ENCODE results near the gene TUBGCP2. TPM values are rescaled to one million over a fixed set of nuclear protein-coding genes. Genes with fewer than 3 reads are reported as not detected.
"Not testable (repeated sequence)": the region's sequence is repeated elsewhere in the genome, so short reads cannot be mapped to it uniquely, and the experiment has no call there.

The TUBGCP2 gene
- total and polyA plus RNA-seq, 2 donors = 27.8 to 35.6 TPM

- DNase-seq (ENCODE audit: extremely low spot score) = no peak
- WGBS = 88% methylated on average over 29 of the region's 29 CpGs
- H3K36me3 ChIP-seq (ENCODE audit: insufficient read depth) = peaks cover 1% of the 10 kb centered on the region
Observed at GRCh38 chr10:133272301-133272963, 36.2 kb downstream of the TUBGCP2 start.

GRCh38 chr10:133271521-133272300 lies 37.0 kb downstream of the TUBGCP2 start:
- Histone ChIP-seq H3K4me1 (ENCODE audit: insufficient read depth) (no peaks in the 10 kb centered on the region), H3K27ac (ENCODE audit: low read depth) (no peak overlapping the region), H3K36me3 (ENCODE audit: insufficient read depth) (peaks cover 1% of the 10 kb centered on the region), H3K4me3 (ENCODE audit: low read depth, low read length) (no peak overlapping the region)
- DNase-seq (ENCODE audit: extremely low spot score) = no peak
- 85% methylated on average over 35 of the region's 35 CpGs for WGBS

More at GRCh38 chr10:133272301-133272963, 36.2 kb downstream of the TUBGCP2 start:
- Histone ChIP-seq H3K27ac (ENCODE audit: low read depth) (no peak overlapping the region), H3K4me1 (ENCODE audit: insufficient read depth) (no peaks in the 10 kb centered on the region), H3K4me3 (ENCODE audit: low read depth, low read length) (no peak overlapping the region)

- Histone ChIP-seq H3K4me3 (ENCODE audit: low read depth, low read length) (no peak overlapping the region), H3K36me3 (ENCODE audit: insufficient read depth) (peaks cover 1% of the 10 kb centered on the region), H3K27ac (ENCODE audit: low read depth) (no peak overlapping the region), H3K4me1 (ENCODE audit: insufficient read depth) (no peaks in the 10 kb centered on the region)
- WGBS = 92% methylated on average over 19 of the region's 19 CpGs
- DNase-seq (ENCODE audit: extremely low spot score) = no peak
Observed at GRCh38 chr10:133270773-133271297, 37.8 kb downstream of the TUBGCP2 start.

- WGBS = 92% methylated on average over 20 of the region's 20 CpGs
- no peaks in the 10 kb centered on the region for H3K4me1 ChIP-seq (ENCODE audit: insufficient read depth)
- H3K36me3 ChIP-seq (ENCODE audit: insufficient read depth) = peaks cover 1% of the 10 kb centered on the region
- no peak overlapping the region for H3K4me3 ChIP-seq (ENCODE audit: low read depth, low read length)
- DNase-seq (ENCODE audit: extremely low spot score) = no peak
- H3K27ac ChIP-seq (ENCODE audit: low read depth) = no peak overlapping the region
Observed at GRCh38 chr10:133270204-133270603, 38.5 kb downstream of the TUBGCP2 start.

GRCh38 chr10:133269367-133269766 lies 39.3 kb downstream of the TUBGCP2 start:
- Histone ChIP-seq H3K4me1 (ENCODE audit: insufficient read depth) (no peaks in the 10 kb centered on the region), H3K4me3 (ENCODE audit: low read depth, low read length) (no peak overlapping the region), H3K27ac (ENCODE audit: low read depth) (no peak overlapping the region), H3K36me3 (ENCODE audit: insufficient read depth) (peaks cover 1% of the 10 kb centered on the region)
- DNase-seq (ENCODE audit: extremely low spot score) = no peak
- WGBS = 89% methylated on average over 26 of the region's 26 CpGs

GRCh38 chr10:133268532-133268931 lies 40.1 kb downstream of the TUBGCP2 start:
- no peaks in the 10 kb centered on the region for H3K4me1 ChIP-seq (ENCODE audit: insufficient read depth)
- 92% methylated on average over 22 of the region's 22 CpGs for WGBS
- no peak overlapping the region for H3K27ac ChIP-seq (ENCODE audit: low read depth)
- peaks cover 1% of the 10 kb centered on the region for H3K36me3 ChIP-seq (ENCODE audit: insufficient read depth)
- no peak overlapping the region for H3K4me3 ChIP-seq (ENCODE audit: low read depth, low read length)
- DNase-seq (ENCODE audit: extremely low spot score) = no peak

- Histone ChIP-seq H3K27ac (ENCODE audit: low read depth) (no peak overlapping the region), H3K36me3 (ENCODE audit: insufficient read depth) (peaks cover 1% of the 10 kb centered on the region), H3K4me1 (ENCODE audit: insufficient read depth) (no peaks in the 10 kb centered on the region), H3K4me3 (ENCODE audit: low read depth, low read length) (no peak overlapping the region)
- WGBS = 86% methylated on average over 22 of the region's 22 CpGs
- no peak for DNase-seq (ENCODE audit: extremely low spot score)
Observed at GRCh38 chr10:133267829-133268228, 40.8 kb downstream of the TUBGCP2 start.

- peaks cover 1% of the 10 kb centered on the region for H3K36me3 ChIP-seq (ENCODE audit: insufficient read depth)
- no peak for DNase-seq (ENCODE audit: extremely low spot score)
- 74% methylated on average over 14 of the region's 14 CpGs for WGBS
- H3K4me1 ChIP-seq (ENCODE audit: insufficient read depth) = no peaks in the 10 kb centered on the region
- no peak overlapping the region for H3K4me3 ChIP-seq (ENCODE audit: low read depth, low read length)
- H3K27ac ChIP-seq (ENCODE audit: low read depth) = no peak overlapping the region
Observed at GRCh38 chr10:133267293-133267692, 41.4 kb downstream of the TUBGCP2 start.

GRCh38 chr10:133266056-133266795 lies 42.4 kb downstream of the TUBGCP2 start:
- H3K36me3 ChIP-seq (ENCODE audit: insufficient read depth) = peaks cover 1% of the 10 kb centered on the region
- H3K27ac ChIP-seq (ENCODE audit: low read depth) = no peak overlapping the region
- DNase-seq (ENCODE audit: extremely low spot score) = no peak
- no peak overlapping the region for H3K4me3 ChIP-seq (ENCODE audit: low read depth, low read length)
- WGBS = 87% methylated on average over 21 of the region's 21 CpGs
- no peaks in the 10 kb centered on the region for H3K4me1 ChIP-seq (ENCODE audit: insufficient read depth)

GRCh38 chr10:133265052-133265451 lies 43.6 kb downstream of the TUBGCP2 start:
- DNase-seq (ENCODE audit: extremely low spot score); H3K4me3 ChIP-seq (ENCODE audit: low read depth, low read length); H3K27ac ChIP-seq (ENCODE audit: low read depth); H3K36me3 ChIP-seq (ENCODE audit: insufficient read depth); H3K4me1 ChIP-seq (ENCODE audit: insufficient read depth): not testable (repeated sequence)
- WGBS = 82% methylated on average over 10 of the region's 10 CpGs

- H3K4me1 ChIP-seq (ENCODE audit: insufficient read depth) = no peaks in the 10 kb centered on the region
- H3K36me3 ChIP-seq (ENCODE audit: insufficient read depth) = no peaks in the 10 kb centered on the region
- 67% methylated on average over 9 of the region's 9 CpGs for WGBS
- DNase-seq (ENCODE audit: extremely low spot score) = no peak
- no peak overlapping the region for H3K4me3 ChIP-seq (ENCODE audit: low read depth, low read length)
- H3K27ac ChIP-seq (ENCODE audit: low read depth) = no peak overlapping the region
Observed at GRCh38 chr10:133264461-133264860, 44.2 kb downstream of the TUBGCP2 start.

GRCh38 chr10:133263674-133264073 lies 45.0 kb downstream of the TUBGCP2 start:
- H3K27ac ChIP-seq (ENCODE audit: low read depth) = no peak overlapping the region
- 84% methylated on average over 10 of the region's 10 CpGs for WGBS

GRCh38 chr10:133262696-133263095 lies 46.0 kb downstream of the TUBGCP2 start:
- Histone ChIP-seq H3K27ac (ENCODE audit: low read depth) (no peak overlapping the region), H3K36me3 (ENCODE audit: insufficient read depth) (no peaks in the 10 kb centered on the region), H3K4me1 (ENCODE audit: insufficient read depth) (no peaks in the 10 kb centered on the region), H3K4me3 (ENCODE audit: low read depth, low read length) (no peak overlapping the region)
- 89% methylated on average over 14 of the region's 14 CpGs for WGBS
- DNase-seq (ENCODE audit: extremely low spot score) = no peak

More at GRCh38 chr10:133263674-133264073, 45.0 kb downstream of the TUBGCP2 start:
- no peaks in the 10 kb centered on the region for H3K36me3 ChIP-seq (ENCODE audit: insufficient read depth)
- no peaks in the 10 kb centered on the region for H3K4me1 ChIP-seq (ENCODE audit: insufficient read depth)
- H3K4me3 ChIP-seq (ENCODE audit: low read depth, low read length) = no peak overlapping the region
- no peak for DNase-seq (ENCODE audit: extremely low spot score)
